ENCODE measurements around the gene ACTL7A.
"Not testable (repeated sequence)": the region's sequence is repeated elsewhere in the genome, so short reads cannot be mapped to it uniquely, and the experiment has no call there.

ACTL7A gene

GRCh38 chr9:108885643-108886348, 23.7 kb downstream of the ACTL7A start:
- Histone ChIP-seq H3K27me3 (no peaks in the 10 kb centered on the region), H3K9me3 (no peaks in the 10 kb centered on the region), H3K4me3 (ENCODE audit: low read depth, low read length) (no peak overlapping the region), H3K4me1 (peaks cover 4% of the 10 kb centered on the region; the same call in 1 of the 2 replicates), H3K36me3 (peaks cover 39% of the 10 kb centered on the region)
- no peak for TF ChIP-seq CTCF (IDR thresholded peaks at IDR 0.05; ENCODE audit: low read depth, low read length)
- peak; percentile 60 for DNase-seq

- not testable (repeated sequence) for H3K9me3 ChIP-seq; H3K27me3 ChIP-seq; H3K4me1 ChIP-seq; DNase-seq; H3K4me3 ChIP-seq (ENCODE audit: low read depth, low read length)
- peaks cover 47% of the 10 kb centered on the region for H3K36me3 ChIP-seq
Observed at GRCh38 chr9:108886594-108887271, 24.7 kb downstream of the ACTL7A start.

- peaks cover 67% of the 10 kb centered on the region for H3K36me3 ChIP-seq
- H3K9me3 ChIP-seq: no peaks in the 10 kb centered on the region
- peaks cover 4% of the 10 kb centered on the region; the same call in 1 of the 2 replicates for H3K4me1 ChIP-seq
- H3K27me3 ChIP-seq: no peaks in the 10 kb centered on the region
- H3K4me3 ChIP-seq (ENCODE audit: low read depth, low read length): no peak overlapping the region
- peak; percentile 31; the same call in 1 of the 2 replicates for TF ChIP-seq CTCF (IDR thresholded peaks at IDR 0.05; ENCODE audit: low read depth, low read length)
- no peak for DNase-seq
Observed at GRCh38 chr9:108889649-108890067, 27.6 kb downstream of the ACTL7A start.

- H3K9me3 ChIP-seq: no peaks in the 10 kb centered on the region
- H3K27me3 ChIP-seq: no peaks in the 10 kb centered on the region
- H3K36me3 ChIP-seq: peaks cover 80% of the 10 kb centered on the region
- H3K4me1 ChIP-seq: no peaks in the 10 kb centered on the region
- no peak for DNase-seq
- no peak for TF ChIP-seq CTCF (IDR thresholded peaks at IDR 0.05; ENCODE audit: low read depth, low read length)
- H3K4me3 ChIP-seq (ENCODE audit: low read depth, low read length): no peak overlapping the region
Observed at GRCh38 chr9:108894225-108894997, 32.3 kb downstream of the ACTL7A start.

GRCh38 chr9:108897324-108898096, 35.4 kb downstream of the ACTL7A start:
- no peak overlapping the region for H3K4me3 ChIP-seq (ENCODE audit: low read depth, low read length)
- no peaks in the 10 kb centered on the region for H3K4me1 ChIP-seq
- no peak for DNase-seq
- H3K27me3 ChIP-seq: no peaks in the 10 kb centered on the region
- H3K9me3 ChIP-seq: no peaks in the 10 kb centered on the region
- H3K36me3 ChIP-seq: peaks cover 77% of the 10 kb centered on the region
- no peak for TF ChIP-seq CTCF (IDR thresholded peaks at IDR 0.05; ENCODE audit: low read depth, low read length)

- H3K27me3 ChIP-seq; H3K4me1 ChIP-seq; DNase-seq; H3K4me3 ChIP-seq (ENCODE audit: low read depth, low read length); H3K9me3 ChIP-seq: not testable (repeated sequence)
- H3K36me3 ChIP-seq: peaks cover 75% of the 10 kb centered on the region
Observed at GRCh38 chr9:108899023-108899695, 37.1 kb downstream of the ACTL7A start.

All from BE2C (cell line).